K562 (cell line): ENCODE data around the gene SDR9C7. TPM values are rescaled to one million over a fixed set of nuclear protein-coding genes. Genes with fewer than 3 reads are reported as not detected.

Experiments
- ATAC-seq: fragments of 200-7000 bp; cut with Tn5 transposase; 3 replicates; pipeline ENCODE4 v1.9.1; 2020; ENCODE audit warnings: moderate library complexity
- BruUV-seq: library from RNA; stranded (reverse); fragments of 400-500 nt; replicated peaks from 2 replicates; lab custom pipeline; 2021; lab: Mats Ljungman, UMichigan
- CTCF ChIA-PET: fragments of 300-600 bp; formaldehyde crosslinking; extraction: SDS; loops from one replicate; lab custom pipeline; 2021; ENCODE audit warnings: low intra/inter-chr PET ratio; lab: Yijun Ruan, JAX
- POLR2A ChIA-PET: fragments of 300-600, 350-650 bp; sonication (Branson Sonifier 250); formaldehyde crosslinking; extraction: SDS; loops from one replicate; lab custom pipeline; 2021; ENCODE audit warnings: antibody characterized with exemption, inconsistent platforms; lab: Yijun Ruan, JAX
- DNase-seq, 4 experiments: peaks; one replicate each; pipeline versions ENCODE4 v3.0.0 to v3.0.0-alpha.2; 2011 to 2018; ENCODE audit warnings: low spot score in 3 of 4, mixed read lengths in 3 of 4; ENCODE audit errors: extremely low read depth in 1 of 4
- FAIRE-seq: peaks from 2 replicates; lab custom pipeline; 2011; peaks lifted over from hg19 to GRCh38; lab: Jason Lieb, UNC
- H2AFZ ChIP-seq: 2 replicates; pipeline ENCODE4 v1.6.0; 2011; ENCODE audit warnings: low read depth, low read length, control low read depth, inconsistent platforms
- H3K27ac ChIP-seq: fragments of 200-600 bp; 3 replicates; pipeline ENCODE4 v1.8.0; 2011; ENCODE audit warnings: low read depth, mild to moderate bottlenecking, control low read depth, inconsistent platforms, low read length, moderate library complexity, mixed read lengths; ENCODE audit errors: extremely low read depth
- H3K27me3 ChIP-seq, 2 experiments: fragments of 300-600 bp in 1 of 2; 2 replicates in 1 of 2; 3 replicates in 1 of 2; pipeline versions ENCODE4 v1.6.0 to v1.8.0; 2011; ENCODE audit warnings: inconsistent platforms in 2 of 2, low read length in 2 of 2, mild to moderate bottlenecking in 1 of 2, mixed read lengths in 1 of 2, moderate library complexity in 1 of 2; ENCODE audit not compliant: control insufficient read depth in 2 of 2, insufficient read depth in 2 of 2
- H3K36me3 ChIP-seq: fragments of 300-600 bp; 3 replicates; pipeline ENCODE4 v1.8.0; 2011; ENCODE audit warnings: mild to moderate bottlenecking, low read length, inconsistent platforms; ENCODE audit not compliant: control insufficient read depth, insufficient read depth
- H3K4me1 ChIP-seq, 2 experiments: fragments of 200-600 bp in 1 of 2; replicated peaks in 1 of 2; 2 replicates in 1 of 2; 3 replicates in 1 of 2; pipeline versions ENCODE4 v1.5.1 to v1.8.0; 2011; ENCODE audit warnings: inconsistent platforms in 2 of 2, low read length in 2 of 2, mild to moderate bottlenecking in 1 of 2, mixed read lengths in 1 of 2, moderate library complexity in 1 of 2; ENCODE audit not compliant: control insufficient read depth in 2 of 2, insufficient read depth in 2 of 2
- H3K4me2 ChIP-seq: 2 replicates; pipeline ENCODE4 v1.6.1; 2011; ENCODE audit warnings: low read length, control low read depth, inconsistent platforms, mixed read lengths; ENCODE audit not compliant: insufficient read depth
- H3K4me3 ChIP-seq: fragments of 200-600 bp; sonication (generic), shearing (Covaris generic); 2 replicates; pipeline ENCODE4 v1.5.1; 2016; ENCODE audit warnings: control low read depth, inconsistent platforms
- H3K79me2 ChIP-seq: fragments of 200-600 bp; 3 replicates; pipeline ENCODE4 v1.8.0; 2011; ENCODE audit warnings: low read length, inconsistent platforms; ENCODE audit not compliant: control insufficient read depth, insufficient read depth
- H3K9ac ChIP-seq, 2 experiments: 2 replicates each; pipeline versions ENCODE4 v1.6.0 to v1.6.1; 2011; ENCODE audit warnings: low read depth in 2 of 2, low read length in 2 of 2, control low read depth in 1 of 2, inconsistent platforms in 1 of 2, mild to moderate bottlenecking in 1 of 2, mixed read lengths in 1 of 2; ENCODE audit not compliant: insufficient read depth in 1 of 2
- H3K9me1 ChIP-seq: one replicate; pipeline ENCODE4 v1.6.0; 2011; ENCODE audit warnings: inconsistent platforms, mild to moderate bottlenecking, low read length, moderate library complexity; ENCODE audit not compliant: control insufficient read depth, insufficient read depth
- H3K9me3 ChIP-seq: replicated peaks from 2 replicates; pipeline ENCODE4 v1.5.1; 2011; ENCODE audit warnings: low read depth, low read length, inconsistent platforms; ENCODE audit not compliant: control insufficient read depth, insufficient read depth
- H4K20me1 ChIP-seq: replicated peaks from 2 replicates; pipeline ENCODE4 v1.6.1; 2011; ENCODE audit warnings: low read length, inconsistent platforms, mixed read lengths; ENCODE audit not compliant: control insufficient read depth, insufficient read depth
- HDAC2 ChIP-seq: fragments of 450-650 bp; IDR thresholded peaks from 2 replicates; pipeline ENCODE4 v1.6.1; 2016; ENCODE audit warnings: mild to moderate bottlenecking
- LARP7 ChIP-seq: fragments of 450-650 bp; IDR thresholded peaks from 2 replicates; pipeline ENCODE4 v1.6.1; 2016
- MCM3 ChIP-seq: fragments of 450-650 bp; IDR thresholded peaks from 2 replicates; pipeline ENCODE4 v1.6.1; 2016
- MTF1 ChIP-seq: fragments of 250-450 bp; sonication (Bioruptor Pico); IDR thresholded peaks from 2 replicates; pipeline ENCODE4 v1.9.0; 2021; ENCODE audit warnings: moderate library complexity, mild to moderate bottlenecking, inconsistent platforms, borderline replicate concordance
- NFIX ChIP-seq: fragments of 250-450 bp; sonication (Bioruptor Pico); IDR thresholded peaks from 2 replicates; pipeline ENCODE4 v1.4.0; 2020; ENCODE audit warnings: low read depth, mild to moderate bottlenecking, moderate library complexity
- PRMT5 ChIP-seq: sonication (generic); formaldehyde crosslinking; IDR thresholded peaks from 2 replicates; pipeline ENCODE4 v1.5.0; 2020; ENCODE audit warnings: missing genetic modification reagents
- RUNX1 ChIP-seq: sonication (generic); IDR thresholded peaks from 2 replicates; pipeline ENCODE4 v1.6.1; 2016; ENCODE audit warnings: antibody characterized with exemption, low read depth
- SLC30A9 ChIP-seq: fragments of 250-450 bp; sonication (Bioruptor Pico); IDR thresholded peaks from 2 replicates; pipeline ENCODE4 v1.8.0; 2022; ENCODE audit warnings: mild to moderate bottlenecking, moderate library complexity
- SREBF2 ChIP-seq: sonication (generic); formaldehyde crosslinking; IDR thresholded peaks from 2 replicates; pipeline ENCODE4 v1.4.0; 2020; ENCODE audit warnings: mild to moderate bottlenecking, missing genetic modification reagents
- TCFL5 ChIP-seq: fragments of 250-450 bp; sonication (Bioruptor Pico); conservative IDR thresholded peaks from 2 replicates; pipeline ENCODE4 v1.6.1; 2021; ENCODE audit warnings: mild to moderate bottlenecking, moderate library complexity, matching md5 sums
- TGIF2 ChIP-seq: sonication (generic); formaldehyde crosslinking; IDR thresholded peaks from 2 replicates; pipeline ENCODE4 v1.8.1; 2022; ENCODE audit warnings: mild to moderate bottlenecking, missing genetic modification reagents, moderate library complexity
- ZEB2 ChIP-seq: fragments of 450-650 bp; IDR thresholded peaks from 2 replicates; pipeline ENCODE4 v1.6.1; 2016
- ZNF140 ChIP-seq: fragments of 250-450 bp; sonication (Bioruptor Pico); IDR thresholded peaks from 2 replicates; pipeline ENCODE4 v1.8.0; 2021; ENCODE audit warnings: moderate library complexity, mild to moderate bottlenecking, inconsistent platforms
- ZNF707 ChIP-seq: fragments of 250-450 bp; sonication (Bioruptor Pico); conservative IDR thresholded peaks from 2 replicates; pipeline ENCODE4 v1.8.0; 2022; ENCODE audit warnings: inconsistent platforms, mild to moderate bottlenecking, moderate library complexity
- WGBS: fragments of 100-300 bp; shearing (Covaris generic); methylation state at CpG from one replicate; pipeline ENCODE4 v1.1.6; 2016; ENCODE audit warnings: low coverage, mixed read lengths; ENCODE audit not compliant: insufficient coverage; ENCODE audit errors: missing lambda C conversion rate; 5-methylcytosine and 5-hydroxymethylcytosine counted together
- in situ Hi-C: fragments of 300-500 bp; cut with MboI; formaldehyde crosslinking; loops from 4 replicates; pipeline ENCODE4 v1.15.0; 2018; ENCODE audit warnings: inconsistent platforms, mixed read lengths
- intact Hi-C: fragments of 100-400 bp; cut with micrococcal nuclease; formaldehyde crosslinking; loops from 2 replicates; pipeline ENCODE4 v1.14.2; 2022
- polyA plus RNA-seq, 8 experiments: library from polyadenylated mRNA; depleted of rRNA in 4 of 8; stranded (reverse) in 5 of 8; unstranded in 3 of 8; fragments of >200 nt; fragmentation: Nextera tagmentation in 2 of 8; fragmentation: Illumina TruSeq in 1 of 8; extraction: Ambion mirVana in 2 of 8; extraction: Trizol in 1 of 8; gene quantifications; 2 replicates each; pipeline versions ENCODE4 v1.2.1 to v1.2.3, GENCODE V29; 2011 to 2014; ENCODE audit warnings: inconsistent platforms in 1 of 8, missing spikeins in 1 of 8
- total RNA-seq, 7 experiments: library from RNA; depleted of rRNA in 6 of 7; stranded (reverse); fragments of >200 nt in 6 of 7; fragmentation: Illumina TruSeq in 2 of 7; extraction: Trizol in 2 of 7; gene quantifications; 2 replicates each; pipeline versions ENCODE4 v1.2.1 to v1.2.3, GENCODE V29; 2011 to 2021; ENCODE audit warnings: low replicate concordance in 1 of 7
- TF ChIP-seq, protein P1 (sequence below): fragments of 200-800 bp; sonication (Bioruptor generic); IDR thresholded peaks from 2 replicates; pipeline ENCODE4 v1.6.1; 2017; ENCODE audit warnings: missing genetic modification characterization, missing compliant biosample characterization
- TF ChIP-seq, protein P2 (sequence below), 2 experiments: fragments of 450-650 bp; IDR thresholded peaks; 2 replicates each; pipeline ENCODE4 v1.6.1; 2018; ENCODE audit warnings: mild to moderate bottlenecking in 2 of 2, low read depth in 1 of 2; ENCODE audit not compliant: partially characterized antibody in 2 of 2
- TF ChIP-seq, protein P3 (sequence below): fragments of 450-650 bp; conservative IDR thresholded peaks from 2 replicates; pipeline ENCODE4 v1.6.1; 2016; ENCODE audit warnings: missing genetic modification characterization, low read depth, mild to moderate bottlenecking, missing compliant biosample characterization, moderate library complexity
- TF ChIP-seq, protein P4 (sequence below): sonication (generic); formaldehyde crosslinking; IDR thresholded peaks from 2 replicates; pipeline ENCODE4 v1.8.1; 2023; ENCODE audit warnings: mild to moderate bottlenecking, missing genetic modification reagents, moderate library complexity

Gene SDR9C7
- total and polyA plus RNA-seq, 9 of the 15 experiments (the other 6 are each of a cell fraction or from before 2014, with no cell fraction given), result 0.04 to 0.59 (median 0.06) TPM; not detected in 6

DNA sequence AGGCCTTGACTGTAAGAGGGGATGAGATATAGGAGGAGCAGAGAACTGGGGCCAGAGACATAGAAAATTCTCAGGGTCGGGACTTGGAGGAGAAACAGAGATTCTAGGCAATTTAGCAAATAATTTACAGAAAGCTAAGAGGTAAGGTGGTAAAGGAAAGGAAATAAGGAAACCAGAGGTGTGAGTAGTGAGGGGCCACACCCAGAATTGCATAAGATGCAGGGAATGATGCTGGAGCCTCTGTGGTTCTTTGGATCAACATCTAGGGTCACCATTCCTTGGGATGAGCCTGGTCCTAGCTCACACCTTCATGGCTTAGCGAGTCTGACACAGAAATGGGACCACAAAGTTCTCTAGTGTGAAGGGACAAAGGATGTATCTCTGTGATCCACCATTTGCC lies 949 bp upstream of the SDR9C7 start:
- H3K79me2 ChIP-seq, result no peaks in the 10 kb centered on the region
- no peak overlapping the region for H2AFZ ChIP-seq
- ChIA-PET CTCF (no interaction called here), POLR2A (no interaction called here)
- no peaks in the 10 kb centered on the region for H3K36me3 ChIP-seq
- DNase-seq (no peak), ATAC-seq (no peak), FAIRE-seq (no peak)
- intact Hi-C loops, result no loop called here
- no TSS peak for BruUV-seq
- no peak overlapping the region for H3K27ac ChIP-seq
- no peak overlapping the region for H3K4me2 ChIP-seq
- no peaks in the 10 kb centered on the region for H3K27me3 ChIP-seq
- no peaks in the 10 kb centered on the region for H4K20me1 ChIP-seq
- no peaks in the 10 kb centered on the region for H3K9me3 ChIP-seq
- no peak overlapping the region for H3K4me3 ChIP-seq
- H3K9ac ChIP-seq, result no peak overlapping the region
- in situ Hi-C loops, result no loop called here
- no peaks in the 10 kb centered on the region for H3K9me1 ChIP-seq
- H3K4me1 ChIP-seq, result peaks cover 25 to 27% of the 10 kb centered on the region in 2 experiments
- WGBS, result 31% methylated on average over 2 of the region's 2 CpGs
- TF ChIP-seq, protein P1, sequence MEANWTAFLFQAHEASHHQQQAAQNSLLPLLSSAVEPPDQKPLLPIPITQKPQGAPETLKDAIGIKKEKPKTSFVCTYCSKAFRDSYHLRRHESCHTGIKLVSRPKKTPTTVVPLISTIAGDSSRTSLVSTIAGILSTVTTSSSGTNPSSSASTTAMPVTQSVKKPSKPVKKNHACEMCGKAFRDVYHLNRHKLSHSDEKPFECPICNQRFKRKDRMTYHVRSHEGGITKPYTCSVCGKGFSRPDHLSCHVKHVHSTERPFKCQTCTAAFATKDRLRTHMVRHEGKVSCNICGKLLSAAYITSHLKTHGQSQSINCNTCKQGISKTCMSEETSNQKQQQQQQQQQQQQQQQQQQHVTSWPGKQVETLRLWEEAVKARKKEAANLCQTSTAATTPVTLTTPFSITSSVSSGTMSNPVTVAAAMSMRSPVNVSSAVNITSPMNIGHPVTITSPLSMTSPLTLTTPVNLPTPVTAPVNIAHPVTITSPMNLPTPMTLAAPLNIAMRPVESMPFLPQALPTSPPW (CRISPR knock-in tag), result no peak
- no peak for TF ChIP-seq SLC30A9 (CRISPR knock-in tag)
- no peak for TF ChIP-seq ZEB2
- no peak for TF ChIP-seq TCFL5 (CRISPR knock-in tag)
- TF ChIP-seq RUNX1, result no peak
- no peak for TF ChIP-seq TGIF2
- no peak for TF ChIP-seq PRMT5 (CRISPR knock-in tag)
- TF ChIP-seq MTF1 (CRISPR knock-in tag), result no peak
- TF ChIP-seq, protein P2, sequence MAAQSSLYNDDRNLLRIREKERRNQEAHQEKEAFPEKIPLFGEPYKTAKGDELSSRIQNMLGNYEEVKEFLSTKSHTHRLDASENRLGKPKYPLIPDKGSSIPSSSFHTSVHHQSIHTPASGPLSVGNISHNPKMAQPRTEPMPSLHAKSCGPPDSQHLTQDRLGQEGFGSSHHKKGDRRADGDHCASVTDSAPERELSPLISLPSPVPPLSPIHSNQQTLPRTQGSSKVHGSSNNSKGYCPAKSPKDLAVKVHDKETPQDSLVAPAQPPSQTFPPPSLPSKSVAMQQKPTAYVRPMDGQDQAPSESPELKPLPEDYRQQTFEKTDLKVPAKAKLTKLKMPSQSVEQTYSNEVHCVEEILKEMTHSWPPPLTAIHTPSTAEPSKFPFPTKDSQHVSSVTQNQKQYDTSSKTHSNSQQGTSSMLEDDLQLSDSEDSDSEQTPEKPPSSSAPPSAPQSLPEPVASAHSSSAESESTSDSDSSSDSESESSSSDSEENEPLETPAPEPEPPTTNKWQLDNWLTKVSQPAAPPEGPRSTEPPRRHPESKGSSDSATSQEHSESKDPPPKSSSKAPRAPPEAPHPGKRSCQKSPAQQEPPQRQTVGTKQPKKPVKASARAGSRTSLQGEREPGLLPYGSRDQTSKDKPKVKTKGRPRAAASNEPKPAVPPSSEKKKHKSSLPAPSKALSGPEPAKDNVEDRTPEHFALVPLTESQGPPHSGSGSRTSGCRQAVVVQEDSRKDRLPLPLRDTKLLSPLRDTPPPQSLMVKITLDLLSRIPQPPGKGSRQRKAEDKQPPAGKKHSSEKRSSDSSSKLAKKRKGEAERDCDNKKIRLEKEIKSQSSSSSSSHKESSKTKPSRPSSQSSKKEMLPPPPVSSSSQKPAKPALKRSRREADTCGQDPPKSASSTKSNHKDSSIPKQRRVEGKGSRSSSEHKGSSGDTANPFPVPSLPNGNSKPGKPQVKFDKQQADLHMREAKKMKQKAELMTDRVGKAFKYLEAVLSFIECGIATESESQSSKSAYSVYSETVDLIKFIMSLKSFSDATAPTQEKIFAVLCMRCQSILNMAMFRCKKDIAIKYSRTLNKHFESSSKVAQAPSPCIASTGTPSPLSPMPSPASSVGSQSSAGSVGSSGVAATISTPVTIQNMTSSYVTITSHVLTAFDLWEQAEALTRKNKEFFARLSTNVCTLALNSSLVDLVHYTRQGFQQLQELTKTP (IDR thresholded peaks at IDR 0.05; ENCODE audit: low read depth in 1 of 2, partially characterized antibody in 2 of 2), result no peak
- TF ChIP-seq MCM3, result no peak
- TF ChIP-seq, protein P3, sequence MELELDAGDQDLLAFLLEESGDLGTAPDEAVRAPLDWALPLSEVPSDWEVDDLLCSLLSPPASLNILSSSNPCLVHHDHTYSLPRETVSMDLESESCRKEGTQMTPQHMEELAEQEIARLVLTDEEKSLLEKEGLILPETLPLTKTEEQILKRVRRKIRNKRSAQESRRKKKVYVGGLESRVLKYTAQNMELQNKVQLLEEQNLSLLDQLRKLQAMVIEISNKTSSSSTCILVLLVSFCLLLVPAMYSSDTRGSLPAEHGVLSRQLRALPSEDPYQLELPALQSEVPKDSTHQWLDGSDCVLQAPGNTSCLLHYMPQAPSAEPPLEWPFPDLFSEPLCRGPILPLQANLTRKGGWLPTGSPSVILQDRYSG (tag), result no peak
- no peak for TF ChIP-seq LARP7
- TF ChIP-seq NFIX (CRISPR knock-in tag), result no peak
- TF ChIP-seq, protein P4, sequence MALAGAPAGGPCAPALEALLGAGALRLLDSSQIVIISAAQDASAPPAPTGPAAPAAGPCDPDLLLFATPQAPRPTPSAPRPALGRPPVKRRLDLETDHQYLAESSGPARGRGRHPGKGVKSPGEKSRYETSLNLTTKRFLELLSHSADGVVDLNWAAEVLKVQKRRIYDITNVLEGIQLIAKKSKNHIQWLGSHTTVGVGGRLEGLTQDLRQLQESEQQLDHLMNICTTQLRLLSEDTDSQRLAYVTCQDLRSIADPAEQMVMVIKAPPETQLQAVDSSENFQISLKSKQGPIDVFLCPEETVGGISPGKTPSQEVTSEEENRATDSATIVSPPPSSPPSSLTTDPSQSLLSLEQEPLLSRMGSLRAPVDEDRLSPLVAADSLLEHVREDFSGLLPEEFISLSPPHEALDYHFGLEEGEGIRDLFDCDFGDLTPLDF (CRISPR knock-in tag), result no peak
- no peak for TF ChIP-seq ZNF707 (CRISPR knock-in tag)
- TF ChIP-seq SREBF2 (CRISPR knock-in tag), result no peak
- TF ChIP-seq ZNF140 (CRISPR knock-in tag), result no peak
- no peak for TF ChIP-seq HDAC2
